ENCODE measurements around the gene LGMN. TPM values are rescaled to one million over a fixed set of nuclear protein-coding genes. Genes with fewer than 3 reads are reported as not detected.

Gene LGMN
- total and polyA plus RNA-seq, 2 of the 8 experiments (the other 6 are each of a cell fraction or from before 2014, with no cell fraction given) = 57.4 to 83.4 TPM

- H3K23me2 ChIP-seq (ENCODE audit: low read depth, low read length) = no peaks in the 10 kb centered on the region; the same call in 1 of the 2 replicates
- H3K9ac ChIP-seq (replicated peaks in 1 of 4; ENCODE audit: extremely low read depth in 1 of 4, low read depth in 3 of 4, low read length in 3 of 4) = peak overlapping the region in 3 of 4 experiments; percentile 82 to 86 (median 84); a peak in 6 of 7 replicates
- H2BK12ac ChIP-seq (ENCODE audit: low read depth, low read length) = no peak overlapping the region
- no peaks in the 10 kb centered on the region for H3K27me3 ChIP-seq (replicated peaks in 1 of 4; ENCODE audit: control insufficient read depth in 3 of 4, extremely low read depth in 1 of 4, insufficient read depth in 3 of 4, low read length in 3 of 4)
- H3K23ac ChIP-seq (ENCODE audit: insufficient read length) = no peak overlapping the region
- no peaks in the 10 kb centered on the region for H3K4me1 ChIP-seq (replicated peaks in 1 of 4; ENCODE audit: control insufficient read depth in 3 of 4, insufficient read depth in 4 of 4, low read length in 3 of 4)
- H3K14ac ChIP-seq (ENCODE audit: insufficient read length) = no peak overlapping the region
- no peak overlapping the region for H3K56ac ChIP-seq (replicated peaks; ENCODE audit: insufficient read length, low read depth, low read length)
- H2AK5ac ChIP-seq (ENCODE audit: low read depth, low read length) = no peak overlapping the region
- H3K36me3 ChIP-seq (ENCODE audit: control insufficient read depth in 2 of 4, insufficient read depth in 4 of 4, low read length in 3 of 4) = peaks cover 3 to 15% (median 12%) of the 10 kb centered on the region in 4 experiments; a peak in 7 of 8 replicates
- peaks cover 3% of the 10 kb centered on the region; the same call in 1 of the 2 replicates for H3K79me1 ChIP-seq (ENCODE audit: low read depth, low read length)
- no peak overlapping the region for H2AFZ ChIP-seq (ENCODE audit: low read length)
- WGBS, 2 experiments (ENCODE audit: extremely low coverage in 1 of 2, insufficient coverage in 1 of 2, insufficient read length in 1 of 2, insufficient replicate concordance in 2 of 2, low coverage in 1 of 2, low lambda C conversion rate in 2 of 2, missing lambda C conversion rate in 1 of 2) = 66% methylated on average over 6 of the region's 6 CpGs; no CpG with 5 or more reads in 1 of the 2 experiments
- H4K8ac ChIP-seq (ENCODE audit: extremely low read depth, insufficient read depth, low read length) = no peak overlapping the region
- H3K27ac ChIP-seq (ENCODE audit: low read depth, low read length) = peak overlapping the region; percentile 55; the same call in 1 of the 2 replicates
- H4K5ac ChIP-seq (ENCODE audit: insufficient read length, low read depth, low read length) = no peak overlapping the region
- POLR2A ChIA-PET (ENCODE audit: partially characterized antibody) = interaction anchor here (0.8 kb wide), 1 partner anchor 13 kb away, joined by 3 read pairs; no protein-coding TSS in a partner anchor
- peak overlapping the region; percentile 90 to 92 (median 92) for H3K4me3 ChIP-seq (ENCODE audit: extremely low read depth in 1 of 4, insufficient read depth in 2 of 4, low read depth in 3 of 4, low read length in 4 of 4)
- no peak overlapping the region for H2BK120ac ChIP-seq (replicated peaks; ENCODE audit: low read depth, low read length)
- peaks cover 0 to 23% of the 10 kb centered on the region in 2 experiments; a peak in 2 of 4 replicates for H3K79me2 ChIP-seq (ENCODE audit: control insufficient read depth in 1 of 2, insufficient read depth in 2 of 2, low read length in 2 of 2)
- peak overlapping the region; percentile 75 to 77 for H3K4me2 ChIP-seq (ENCODE audit: insufficient read depth in 1 of 2, low read depth in 2 of 2, low read length in 2 of 2)
- peaks cover 0 to 2% of the 10 kb centered on the region in 2 experiments; a peak in 1 of 4 replicates for H3K9me3 ChIP-seq (ENCODE audit: insufficient read depth in 2 of 2, low read depth in 1 of 2, low read length in 1 of 2)
- H2BK5ac ChIP-seq (ENCODE audit: low read depth, low read length) = no peak overlapping the region
- H2BK15ac ChIP-seq (ENCODE audit: low read length) = no peak overlapping the region
- CTCF ChIA-PET (ENCODE audit: partially characterized antibody) = interaction anchor here (0.6 kb wide), 1 partner anchor 52 kb away, joined by 4 read pairs; no protein-coding TSS in a partner anchor
- no peak for DNase-seq (ENCODE audit: low read depth in 1 of 2, low spot score in 2 of 2)
- no peak for FAIRE-seq
- H3K18ac ChIP-seq (ENCODE audit: extremely low read depth, low read length) = no peak overlapping the region
- no peak overlapping the region for H4K91ac ChIP-seq (replicated peaks; ENCODE audit: insufficient read length, low read length)
- no peaks in the 10 kb centered on the region for H4K20me1 ChIP-seq (replicated peaks in 1 of 2; ENCODE audit: control insufficient read depth in 1 of 2, insufficient read depth in 2 of 2, low read length in 2 of 2)
- H3K4ac ChIP-seq (replicated peaks; ENCODE audit: insufficient read length, low read depth, low read length) = no peak overlapping the region
- H2BK20ac ChIP-seq (ENCODE audit: low read length) = no peak overlapping the region
- no peak for TF ChIP-seq BACH1 (IDR thresholded peaks at IDR 0.05; ENCODE audit: low read length)
- TF ChIP-seq SRF (IDR thresholded peaks at IDR 0.05; ENCODE audit: low read depth, low read length) = no peak
- TF ChIP-seq RFX5 (IDR thresholded peaks at IDR 0.05; ENCODE audit: borderline replicate concordance, low read depth, low read length) = no peak
- TF ChIP-seq TCF12 (IDR thresholded peaks at IDR 0.05; ENCODE audit: low read depth, low read length) = no peak
- TF ChIP-seq RXRA (IDR thresholded peaks at IDR 0.05; ENCODE audit: insufficient read depth, low read depth, low read length) = no peak
- TF ChIP-seq KDM4A (IDR thresholded peaks at IDR 0.05; ENCODE audit: low read depth, low read length, severe bottlenecking) = no peak
- no peak for TF ChIP-seq GTF2F1 (IDR thresholded peaks at IDR 0.05; ENCODE audit: borderline replicate concordance, low read depth, low read length)
Observed at GRCh38 chr14:92794961-92795360, 46.5 kb upstream of the LGMN start.

Measured in H1 (cell line).